Measurements from ENCODE around the gene KRTAP4-12.
"Not testable (repeated sequence)": the region's sequence is repeated elsewhere in the genome, so short reads cannot be mapped to it uniquely, and the experiment has no call there.

The KRTAP4-12 gene

DNA sequence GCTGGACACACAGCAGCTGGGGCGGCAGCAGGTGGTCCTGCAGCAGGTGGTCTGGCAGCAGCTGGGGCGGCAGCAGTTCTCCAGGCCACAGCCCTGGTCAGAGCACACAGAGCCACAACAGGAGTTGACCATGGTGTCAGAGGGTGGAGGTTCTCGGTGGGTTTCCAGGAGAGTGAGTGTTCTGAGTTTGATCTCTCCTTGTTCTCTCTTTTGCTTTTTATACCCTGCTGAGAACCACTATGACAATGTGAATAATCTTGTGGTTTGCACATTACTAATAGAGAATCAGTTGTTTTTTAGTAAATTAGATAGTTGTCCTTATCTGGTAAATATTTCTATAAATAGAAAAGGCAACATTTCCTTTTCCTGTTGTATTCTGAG is at the start of gene KRTAP4-12:
KRTAP4-12 (minus strand) TSS at position 192 of the 381 bp plus-strand sequence; CDS start at position 132, 60 bp downstream.
- not testable (repeated sequence) for DNase-seq

DNA sequence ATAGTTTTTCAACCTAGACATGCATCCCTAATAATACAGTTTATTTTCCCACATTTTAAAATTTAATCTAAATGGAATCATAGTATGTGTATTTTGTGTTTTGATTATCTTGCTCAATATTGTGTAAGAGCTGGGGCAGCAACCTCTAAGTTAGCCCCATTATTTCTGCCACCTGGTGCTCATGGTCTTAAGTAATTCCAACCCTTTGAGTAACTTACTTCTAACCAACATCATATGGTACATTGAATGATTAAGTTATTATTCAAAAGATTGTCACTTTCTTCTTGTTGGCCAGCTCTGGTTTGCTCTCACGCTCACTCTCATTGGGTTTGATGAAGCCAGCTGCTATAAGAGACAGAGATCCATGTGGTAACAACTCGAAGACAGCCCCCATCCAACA is 47.9 kb upstream of the KRTAP4-12 start:
- DNase-seq: no peak

DNA sequence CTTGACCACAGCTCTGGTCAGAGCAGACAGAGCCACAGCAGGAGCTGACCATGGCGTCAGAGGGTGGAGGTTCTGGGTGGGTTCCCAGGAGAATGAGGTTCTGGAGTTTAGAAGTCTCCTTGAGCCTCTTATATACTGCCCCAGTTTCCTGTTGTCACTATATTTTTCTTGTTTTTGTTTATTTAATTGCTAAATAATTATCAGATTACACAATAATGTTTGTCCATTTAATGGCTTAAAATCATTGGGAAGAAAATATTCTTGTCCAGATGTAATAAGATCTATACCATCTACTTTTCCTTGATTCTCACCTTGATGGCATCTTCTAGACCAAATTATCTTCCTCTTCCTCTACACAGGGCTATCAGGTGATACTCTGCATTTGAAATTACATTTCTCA is 44.1 kb upstream of the KRTAP4-12 start, which contains the start of gene KRTAP4-3:
KRTAP4-3 (minus strand) TSS at position 101 of the 400 bp plus-strand sequence; CDS start at position 52, 49 bp downstream.
- DNase-seq: no peak

DNA sequence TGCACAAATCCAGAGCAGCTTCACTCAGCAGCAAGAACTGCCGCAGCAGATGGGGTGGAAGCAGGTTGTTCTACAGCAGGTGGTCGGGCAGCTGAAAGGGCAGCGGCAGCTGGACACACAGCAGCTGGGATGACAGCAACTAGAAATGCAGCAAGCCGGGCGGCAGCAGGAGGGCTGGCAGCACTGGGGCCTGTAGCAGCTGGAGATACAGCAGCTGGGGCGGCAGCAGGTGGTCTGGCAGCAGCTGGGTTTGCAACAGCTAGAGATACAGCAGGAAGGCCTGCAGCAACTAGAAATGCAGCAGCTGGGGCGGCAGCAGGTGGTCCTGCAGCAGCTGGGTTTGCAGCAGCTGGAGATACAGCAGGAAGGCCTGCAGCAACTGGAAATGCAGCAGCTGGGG is 43.6 kb upstream of the KRTAP4-12 start:
- DNase-seq: no peak

DNA sequence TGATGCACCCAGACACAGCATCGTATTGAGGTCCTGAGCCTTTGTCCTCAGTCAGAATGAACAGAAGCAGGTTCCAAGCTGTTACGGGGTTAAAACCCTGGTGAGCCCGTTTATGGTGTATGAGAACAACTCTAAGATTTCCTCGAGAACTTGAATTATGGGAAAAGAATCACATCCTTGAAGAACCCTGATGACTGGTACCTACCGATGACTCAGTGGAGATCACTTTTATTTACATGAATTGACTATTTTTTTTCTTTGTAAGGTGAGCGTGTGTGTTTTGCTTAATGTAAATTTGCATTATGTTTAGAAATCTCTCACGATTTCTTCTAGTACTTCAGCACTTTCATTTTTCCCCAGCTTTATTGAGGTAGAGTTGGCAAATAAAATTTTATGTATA is 39.8 kb upstream of the KRTAP4-12 start:
- DNase-seq: no peak

DNA sequence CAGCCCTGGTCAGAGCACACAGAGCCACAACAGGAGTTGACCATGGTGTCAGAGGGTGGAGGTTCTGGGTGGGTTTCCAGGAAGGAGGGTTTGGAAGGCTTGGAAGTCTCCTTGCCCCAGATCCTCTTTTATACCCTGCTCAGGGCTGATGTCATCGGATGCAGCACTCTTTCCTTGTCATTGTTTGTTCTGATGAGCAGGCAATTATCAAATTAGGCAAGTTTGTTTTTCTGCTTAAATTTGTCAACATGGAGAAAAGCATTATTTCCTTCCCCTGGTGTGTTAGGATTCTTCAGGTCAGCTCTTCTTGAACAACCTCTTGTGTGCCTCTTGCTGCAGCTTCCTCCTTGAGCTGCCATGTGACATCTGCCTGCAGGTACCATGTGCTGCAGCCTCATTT is 36.7 kb upstream of the KRTAP4-12 start, which contains the start of gene KRTAP4-4:
KRTAP4-4 (minus strand) TSS at position 101 of the 400 bp plus-strand sequence; CDS start at position 44, 57 bp downstream.
- no peak for DNase-seq

DNA sequence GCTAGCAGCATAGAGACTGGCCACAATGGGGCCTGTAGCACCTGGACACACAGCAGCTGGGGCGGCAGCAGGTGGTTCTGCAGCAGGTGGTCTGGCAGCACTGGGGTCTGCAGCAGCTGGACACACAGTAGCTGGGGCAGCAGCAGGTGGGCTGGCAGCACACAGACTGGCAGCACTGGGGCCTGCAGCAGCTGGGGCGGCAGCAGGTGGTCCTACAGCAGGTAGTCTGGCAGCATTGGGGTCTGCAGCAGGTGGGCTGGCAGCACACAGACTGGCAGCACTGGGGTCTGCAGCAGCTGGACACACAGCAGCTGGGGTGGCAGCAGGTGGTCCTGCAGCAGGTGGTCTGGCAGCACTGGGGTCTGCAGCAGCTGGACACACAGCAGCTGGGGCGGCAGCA is 36.2 kb upstream of the KRTAP4-12 start:
- DNase-seq: not testable (repeated sequence)

DNA sequence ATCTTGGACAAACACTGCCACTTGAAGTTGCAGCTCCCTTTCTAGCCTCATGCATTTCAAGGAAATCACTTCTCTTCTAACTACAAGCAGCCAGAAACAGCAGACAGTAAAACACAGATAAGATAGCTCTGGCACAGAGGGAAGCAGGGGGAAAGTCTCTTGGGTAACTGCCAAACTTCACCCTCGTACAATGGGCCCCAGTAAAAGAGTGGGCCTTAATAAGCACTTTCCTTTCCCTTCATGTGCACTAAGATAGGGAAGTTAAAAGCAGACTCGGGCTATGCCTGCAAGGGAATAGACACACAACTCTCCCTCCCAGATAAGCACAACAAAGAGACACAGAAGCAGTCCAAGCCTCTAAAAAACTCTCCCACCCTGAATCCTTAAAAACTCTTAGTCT is 29.9 kb upstream of the KRTAP4-12 start:
- DNase-seq: no peak

DNA sequence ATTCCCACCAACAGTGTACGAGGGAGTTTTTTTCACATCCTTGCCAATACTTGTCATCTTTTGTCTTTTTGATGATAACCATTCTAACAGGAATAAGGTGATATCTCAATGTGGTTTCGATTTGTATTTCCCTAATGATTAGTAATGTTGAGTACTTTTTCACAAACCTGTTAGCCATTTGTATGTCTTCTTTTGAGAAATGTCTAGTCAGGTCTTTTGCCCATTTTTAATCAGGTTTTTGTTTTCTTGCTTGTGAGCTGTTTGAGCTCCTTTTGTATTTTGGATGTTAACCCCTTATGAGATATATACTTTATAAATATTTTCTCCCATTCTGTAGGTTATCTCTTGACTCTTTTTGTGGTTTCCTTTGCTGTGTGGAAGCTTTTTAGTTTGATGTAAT is 27.5 kb upstream of the KRTAP4-12 start:
- no peak for DNase-seq

DNA sequence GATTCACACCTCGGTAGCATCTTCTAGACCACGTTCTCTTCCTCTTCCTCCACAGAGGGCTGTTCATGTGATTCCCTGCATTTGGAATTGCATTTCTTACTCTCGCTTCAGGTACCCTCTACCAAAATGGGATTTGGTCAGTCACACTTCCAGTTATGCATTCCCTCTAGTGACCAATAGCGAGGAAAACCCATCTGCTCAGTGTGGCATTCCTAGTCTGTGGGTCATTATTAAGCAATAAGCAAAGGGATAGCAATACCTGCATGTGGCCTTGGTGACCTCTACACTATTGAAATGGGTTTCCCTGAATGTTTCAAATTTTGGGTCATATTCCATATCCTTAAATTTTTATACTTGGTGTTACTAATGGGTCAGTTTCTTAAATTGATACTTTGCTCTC is 26.0 kb upstream of the KRTAP4-12 start:
- DNase-seq: no peak

DNA sequence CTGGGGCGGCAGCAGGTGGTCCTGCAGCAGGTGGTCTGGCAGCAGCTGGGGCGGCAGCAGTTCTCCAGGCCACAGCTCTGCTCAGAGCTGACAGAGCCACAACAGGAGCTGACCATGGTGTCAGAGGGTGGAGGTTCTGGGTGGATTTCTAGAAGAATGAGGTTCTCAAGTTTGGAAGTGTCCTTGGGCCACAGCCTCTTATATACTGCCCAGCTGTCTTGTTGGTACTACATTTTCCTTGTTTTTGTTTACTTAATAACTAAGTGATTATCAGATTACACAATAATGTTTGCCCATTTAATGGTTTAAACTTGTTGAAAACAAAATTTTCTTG is 25.6 kb upstream of the KRTAP4-12 start, which contains the start of gene KRTAP4-5:
KRTAP4-5 (minus strand) TSS at position 174 of the 334 bp plus-strand sequence; CDS start at position 116, 58 bp downstream.
- DNase-seq: no peak

DNA sequence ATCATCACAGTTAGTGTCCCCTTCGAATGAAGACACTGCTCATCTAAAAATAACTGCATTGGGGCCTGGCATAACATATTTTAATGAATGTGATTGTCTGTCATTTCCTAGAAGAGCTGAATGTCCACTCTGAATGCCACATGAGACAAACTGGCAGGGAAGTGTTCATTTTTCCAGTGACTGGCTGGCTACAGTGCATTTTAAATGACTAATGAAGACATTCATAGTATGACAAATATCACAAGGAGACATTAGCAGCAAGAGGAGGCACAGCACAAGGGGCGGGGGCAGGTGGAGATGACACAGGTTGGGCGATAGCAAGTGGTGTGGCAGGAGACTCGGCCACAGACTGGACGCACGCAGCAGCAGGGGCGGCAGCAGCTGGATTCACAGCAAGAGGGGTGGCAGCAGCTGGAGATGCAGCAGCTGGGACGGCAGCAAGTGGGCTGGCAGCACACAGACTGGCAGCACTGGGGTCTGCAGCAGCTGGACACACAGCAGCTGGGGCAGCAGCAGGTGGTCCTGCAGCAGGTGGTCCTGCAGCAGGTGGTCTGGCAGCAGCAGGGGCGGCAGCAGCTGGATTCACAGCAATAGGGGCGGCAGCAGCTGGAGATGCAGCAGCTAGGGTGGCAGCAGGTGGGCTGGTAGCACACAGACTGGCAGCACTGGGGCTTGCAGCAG is 25.1 kb upstream of the KRTAP4-12 start:
- not testable (repeated sequence) for DNase-seq

DNA sequence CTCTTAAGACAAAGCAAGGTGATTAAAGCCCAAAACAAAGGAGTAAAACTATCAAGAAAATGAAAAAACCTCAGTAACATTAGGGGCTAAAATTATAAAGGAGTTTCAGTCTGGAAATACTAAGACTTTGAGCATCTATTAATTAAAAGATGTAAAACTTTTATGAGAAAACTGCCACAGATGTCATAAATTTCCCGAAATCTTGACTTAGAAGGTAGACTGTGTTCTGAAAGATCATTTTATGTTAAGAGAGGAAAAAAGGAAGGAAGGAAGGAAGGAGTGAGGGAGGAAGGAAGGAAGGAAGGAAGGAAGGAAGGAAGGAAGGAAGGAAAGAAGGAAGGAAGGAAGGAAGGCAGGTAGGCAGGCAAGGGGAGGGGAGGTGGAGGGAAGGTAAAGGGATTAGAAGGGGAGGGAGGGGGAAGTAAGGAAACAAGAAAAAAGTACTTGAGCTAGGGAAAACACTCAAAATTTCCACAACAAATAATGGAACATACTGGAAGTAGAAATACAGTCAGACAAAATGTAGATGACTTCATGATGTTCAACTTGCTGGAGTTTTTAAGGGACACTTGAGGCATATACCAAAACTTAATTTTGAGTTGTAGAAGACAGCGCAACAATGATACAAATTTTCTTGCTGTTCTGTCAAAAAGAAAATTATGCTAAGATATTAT is 23.7 kb upstream of the KRTAP4-12 start:
- no peak for DNase-seq

DNA sequence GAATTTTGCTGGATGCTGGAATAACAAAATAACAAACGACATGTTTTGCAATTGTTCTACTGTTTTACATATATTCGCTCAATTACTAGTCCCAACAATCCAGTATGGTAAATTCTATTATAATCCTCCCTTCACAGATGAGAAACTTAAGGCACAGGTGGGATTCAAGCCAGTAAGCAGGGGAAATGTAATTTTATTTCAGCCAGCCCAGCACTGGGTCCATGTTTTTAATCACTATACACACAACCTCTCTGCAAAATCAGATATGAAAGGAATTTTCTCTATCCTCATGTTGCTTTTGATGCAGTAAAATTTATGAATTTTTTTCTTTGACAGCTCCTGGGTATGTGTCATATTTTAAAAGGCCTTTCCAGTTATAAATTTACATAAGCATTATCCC is 21.3 kb upstream of the KRTAP4-12 start:
- DNase-seq: no peak

DNA sequence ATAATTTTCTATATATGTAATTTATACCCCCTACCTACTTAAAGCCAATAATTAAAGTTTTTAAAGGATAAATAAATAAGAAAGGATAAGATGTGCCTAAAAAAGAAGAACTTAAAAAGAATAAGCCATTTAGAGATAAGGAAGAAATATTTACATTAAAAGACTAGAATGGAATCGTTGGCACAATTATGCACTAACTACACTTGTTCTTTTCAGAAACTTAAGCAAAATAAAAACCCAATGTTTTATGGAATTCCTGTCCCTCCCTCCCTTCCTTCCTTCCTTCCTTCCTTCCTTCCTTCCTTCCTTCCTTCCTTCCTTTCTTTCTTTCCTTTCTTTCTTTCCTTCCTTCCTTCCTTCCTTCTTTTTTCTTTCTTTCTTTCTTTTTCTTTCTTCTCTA is 20.9 kb upstream of the KRTAP4-12 start:
- DNase-seq: no peak

DNA sequence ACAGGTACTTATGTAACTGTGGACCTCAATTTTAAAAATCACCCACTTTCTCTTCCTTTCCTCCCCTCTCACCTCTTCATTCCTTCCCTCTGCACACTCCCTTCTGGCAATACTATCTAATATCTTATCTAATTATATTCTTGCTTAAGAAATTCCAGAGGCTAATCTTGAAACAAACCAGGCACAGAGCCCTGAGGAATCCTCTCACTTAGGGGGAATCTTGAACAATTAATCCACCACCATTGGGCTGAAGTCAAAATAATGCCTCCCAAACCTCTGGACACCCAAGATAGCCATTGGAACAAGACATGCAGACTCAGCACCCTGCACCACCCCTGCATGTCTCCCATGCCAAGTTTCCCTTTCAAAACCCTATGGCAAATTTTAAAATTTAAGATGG is 17.4 kb upstream of the KRTAP4-12 start:
- no peak for DNase-seq

DNA sequence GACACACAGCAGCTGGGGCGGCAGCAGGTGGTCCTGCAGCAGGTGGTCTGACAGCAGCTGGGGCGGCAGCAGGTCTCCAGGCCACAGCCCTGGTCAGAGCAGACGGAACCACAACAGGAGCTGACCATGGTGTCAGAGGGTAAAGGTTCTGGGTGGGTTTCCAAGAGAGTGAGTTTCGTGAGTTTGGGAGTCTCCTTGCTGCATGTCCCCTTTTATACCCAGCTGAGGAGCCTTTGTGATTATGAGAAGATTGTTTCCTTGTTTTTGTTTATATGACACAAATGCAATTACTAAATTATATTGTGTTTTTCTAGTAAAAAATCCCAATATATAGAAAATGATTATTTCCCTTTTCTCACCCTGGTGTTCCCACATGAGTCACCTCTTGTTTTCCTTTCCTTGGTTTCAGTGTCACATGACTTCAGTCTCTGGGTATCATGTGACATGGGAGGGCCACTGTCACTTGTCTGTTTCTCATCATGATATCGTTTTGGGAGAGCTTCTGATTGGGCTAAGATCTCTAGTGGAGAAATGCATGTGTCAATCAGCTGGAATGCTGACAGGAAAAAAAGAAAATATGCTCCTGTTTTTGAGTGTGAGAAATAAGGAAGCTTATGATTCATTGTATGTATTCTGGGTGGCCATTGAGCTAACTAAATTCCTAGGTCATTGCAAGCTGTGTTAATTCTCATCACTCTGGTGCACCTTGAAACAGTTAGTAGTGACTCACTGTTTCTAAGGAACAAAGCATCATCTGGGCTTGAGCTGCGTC is 16.6 kb upstream of the KRTAP4-12 start, which contains the start of gene KRTAP4-6:
KRTAP4-6 (minus strand) TSS at position 185 of the 772 bp plus-strand sequence; CDS start at position 128, 57 bp downstream.
- no peak for DNase-seq

DNA sequence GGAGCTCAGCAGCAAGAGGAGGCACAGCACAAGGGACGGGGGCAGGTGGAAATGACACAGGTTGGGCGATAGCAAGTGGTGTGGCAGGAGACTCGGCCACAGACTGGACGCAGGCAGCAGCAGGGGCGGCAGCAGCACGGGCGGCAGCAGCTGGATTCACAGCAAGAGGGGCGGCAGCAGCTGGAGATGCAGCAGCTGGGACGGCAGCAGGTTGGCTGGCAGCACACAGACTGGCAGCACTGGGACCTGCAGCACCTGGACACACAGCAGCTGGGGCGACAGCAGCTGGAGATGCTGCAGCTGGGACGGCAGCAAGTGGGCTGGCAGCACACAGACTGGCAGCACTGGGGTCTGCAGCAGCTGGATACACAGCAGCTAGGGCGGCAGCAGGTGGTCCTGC is 15.9 kb upstream of the KRTAP4-12 start:
- not testable (repeated sequence) for DNase-seq

DNA sequence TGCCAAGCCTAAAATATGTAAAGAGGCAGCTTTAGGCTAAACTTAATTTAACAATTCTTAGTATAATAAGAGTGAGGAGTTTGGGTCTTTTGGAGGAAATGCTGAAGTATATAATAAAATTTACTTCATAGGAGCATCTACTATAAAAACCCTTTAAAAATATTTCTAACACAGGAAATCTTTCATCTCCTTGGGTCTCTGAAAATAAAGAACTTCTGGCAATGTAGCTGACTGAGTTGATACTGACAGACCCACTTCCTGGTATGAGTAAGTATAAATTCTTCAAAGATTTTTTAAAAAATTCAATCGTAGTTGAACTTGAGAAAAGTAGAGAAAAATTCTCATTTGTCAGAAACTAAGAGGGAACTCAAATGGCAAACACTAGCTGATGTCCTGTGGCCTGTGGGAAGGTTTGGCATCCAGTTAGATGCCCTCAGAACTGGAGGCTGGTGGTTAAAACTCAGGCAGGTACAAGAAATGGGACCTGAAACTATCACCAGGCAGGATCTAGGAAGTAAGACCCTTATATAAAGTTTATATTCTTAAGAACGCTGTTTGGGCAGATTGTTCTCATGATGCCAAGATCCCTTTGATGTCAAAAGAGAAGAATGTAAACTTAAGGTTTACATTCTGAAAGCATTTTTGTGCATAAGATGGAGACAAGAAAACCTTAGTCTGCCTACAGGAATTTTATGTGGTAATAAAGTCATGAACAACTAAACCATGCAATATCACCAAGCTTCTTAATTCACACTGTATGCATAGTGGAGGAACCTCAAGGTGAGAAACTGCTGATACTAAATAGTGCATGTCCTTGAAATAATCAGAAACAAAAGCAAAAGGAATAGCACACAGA is 10.1 kb upstream of the KRTAP4-12 start:
- DNase-seq: no peak

DNA sequence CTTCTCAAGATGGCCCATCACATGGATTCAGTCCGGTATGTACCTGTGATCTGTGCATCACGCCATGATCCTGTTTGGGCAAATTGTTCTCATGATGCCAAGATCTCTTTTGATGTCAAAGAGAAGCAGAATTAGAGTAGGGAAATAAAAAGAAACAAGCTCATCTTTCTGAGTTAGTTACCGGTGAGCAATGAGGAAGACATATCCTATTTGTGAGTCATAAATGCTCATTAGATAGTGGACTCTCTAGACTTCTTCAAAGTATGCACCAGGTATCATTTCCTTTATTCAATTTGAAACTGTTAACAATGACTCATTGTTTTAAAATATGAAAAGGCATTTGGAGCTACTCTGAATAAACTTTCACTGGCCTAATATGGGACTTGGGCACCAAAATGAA is 8.0 kb upstream of the KRTAP4-12 start:
- DNase-seq: no peak

DNA sequence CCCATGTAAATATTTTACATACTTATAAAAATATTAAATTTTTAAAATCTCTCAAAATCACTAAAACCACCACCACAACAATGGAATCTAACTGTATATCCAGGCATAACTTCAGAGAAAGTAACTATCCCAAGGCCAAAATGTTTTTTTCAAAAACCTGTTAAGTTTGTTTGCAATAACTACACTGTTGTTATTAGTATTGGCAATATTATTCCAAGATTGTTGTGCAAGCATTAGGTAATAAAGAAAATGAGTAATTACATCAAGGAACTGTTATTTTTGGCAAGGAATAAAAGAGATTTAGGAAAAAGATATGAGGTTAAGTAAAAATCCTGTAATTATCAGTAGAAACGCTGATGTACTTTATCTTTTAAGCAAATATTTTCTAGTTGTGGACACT is 3.4 kb upstream of the KRTAP4-12 start:
- no peak for DNase-seq

DNA sequence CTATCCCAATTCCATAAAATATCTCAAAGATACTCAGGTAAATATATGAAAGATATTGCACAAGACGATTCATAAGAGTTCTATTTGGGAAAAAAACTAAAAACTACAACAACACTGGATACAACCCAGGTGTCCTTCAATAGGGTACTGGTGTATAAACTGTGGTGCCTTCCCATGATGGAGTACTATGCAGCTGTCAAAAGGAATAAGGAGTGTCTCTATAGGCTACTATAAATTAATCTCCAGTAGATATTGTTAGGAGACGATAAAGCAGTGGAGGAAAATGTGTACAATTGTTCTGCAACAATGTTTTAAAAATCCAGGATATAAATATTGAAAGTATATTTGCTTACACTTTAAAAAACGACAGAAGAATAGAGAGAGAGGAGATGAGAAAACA is 2.4 kb upstream of the KRTAP4-12 start:
- no peak for DNase-seq

DNA sequence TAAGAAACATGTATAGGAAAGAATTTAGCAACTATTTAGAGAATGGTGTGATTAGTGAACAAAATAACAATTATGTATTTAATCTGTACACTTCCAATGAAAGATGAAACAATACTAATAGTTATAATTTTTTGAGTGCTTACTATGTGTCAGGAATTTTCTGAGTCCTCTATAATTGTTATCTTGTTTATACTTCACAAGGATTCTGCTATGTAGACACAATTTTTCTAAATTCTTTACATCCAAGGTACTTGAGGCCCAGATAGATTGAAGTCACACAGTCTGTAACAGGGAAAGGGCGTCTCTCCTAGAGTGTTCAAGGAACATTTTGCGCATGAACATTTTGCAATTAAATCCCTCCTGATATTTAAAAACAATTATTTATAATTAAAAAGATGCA is 1.1 kb upstream of the KRTAP4-12 start:
- no peak for DNase-seq

Measured in DMS79 (cell line).